Vein endothelial cell (primary cell): ENCODE data around the gene ELAC1. TPM values are rescaled to one million over a fixed set of nuclear protein-coding genes. Genes with fewer than 3 reads are reported as not detected.

Experiments
- small RNA-seq: library from RNA; depleted of rRNA; stranded (forward); fragments of <200 nt; gene quantifications from one replicate; pipeline ENCODE3, GENCODE V24; 2012
- total RNA-seq: library from RNA; depleted of rRNA; stranded (reverse); fragments of >200 nt; gene quantifications from 2 replicates; pipeline ENCODE4 v1.2.3, GENCODE V29; 2012

The ELAC1 gene, protein sequence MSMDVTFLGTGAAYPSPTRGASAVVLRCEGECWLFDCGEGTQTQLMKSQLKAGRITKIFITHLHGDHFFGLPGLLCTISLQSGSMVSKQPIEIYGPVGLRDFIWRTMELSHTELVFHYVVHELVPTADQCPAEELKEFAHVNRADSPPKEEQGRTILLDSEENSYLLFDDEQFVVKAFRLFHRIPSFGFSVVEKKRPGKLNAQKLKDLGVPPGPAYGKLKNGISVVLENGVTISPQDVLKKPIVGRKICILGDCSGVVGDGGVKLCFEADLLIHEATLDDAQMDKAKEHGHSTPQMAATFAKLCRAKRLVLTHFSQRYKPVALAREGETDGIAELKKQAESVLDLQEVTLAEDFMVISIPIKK
- total RNA-seq, result 7.1 and 9.5 TPM in 2 replicates

DNA sequence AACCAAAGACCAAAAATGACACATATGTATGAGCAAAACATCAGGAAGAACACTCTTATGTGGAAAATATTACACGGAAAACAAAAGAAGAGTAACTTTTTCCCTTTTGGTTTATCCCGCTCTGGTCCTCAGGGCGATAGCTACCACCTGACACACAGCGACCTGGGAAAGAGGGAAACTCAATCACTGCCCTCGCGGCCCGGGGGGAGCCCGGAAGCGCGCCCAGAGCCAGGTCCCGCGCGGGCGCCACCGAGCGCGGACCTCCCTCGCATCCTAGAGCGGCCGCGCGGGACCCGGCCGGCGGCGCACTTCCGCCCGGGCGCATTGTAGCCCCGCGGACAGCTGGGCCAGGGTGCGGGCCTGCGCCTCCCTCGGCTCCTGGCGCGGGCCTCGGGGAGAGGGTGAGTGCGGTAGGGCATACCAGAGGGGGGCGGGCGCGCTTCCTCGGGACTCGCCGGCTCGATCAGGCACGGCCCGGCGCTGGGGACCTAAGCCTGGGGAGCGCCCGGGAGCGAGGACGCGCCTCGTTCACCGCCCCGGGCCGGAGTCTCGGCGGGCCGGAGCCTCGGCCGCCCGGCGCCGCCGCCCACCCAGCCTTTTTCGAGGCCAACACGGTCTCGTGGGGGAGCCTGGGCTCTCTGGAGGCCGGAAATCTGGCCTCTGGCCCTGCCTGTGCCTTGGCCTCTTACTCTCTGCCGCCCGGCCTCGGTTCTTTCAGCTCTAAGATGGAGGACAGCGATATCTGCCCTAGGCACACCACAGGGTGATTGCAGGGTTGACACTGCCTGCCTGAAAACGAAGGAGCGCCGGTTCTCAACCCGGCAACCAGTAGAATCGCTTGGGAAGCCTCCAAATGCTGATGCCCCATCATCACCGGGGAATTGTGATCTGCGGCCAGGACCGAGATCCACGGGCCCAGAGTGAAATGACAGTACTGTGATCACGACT lies at the start of gene ELAC1:
ELAC1 (plus strand) TSS at position 327 of the 948 bp plus-strand sequence. CDS start 6,365 bp downstream, outside the sequence.

DNA sequence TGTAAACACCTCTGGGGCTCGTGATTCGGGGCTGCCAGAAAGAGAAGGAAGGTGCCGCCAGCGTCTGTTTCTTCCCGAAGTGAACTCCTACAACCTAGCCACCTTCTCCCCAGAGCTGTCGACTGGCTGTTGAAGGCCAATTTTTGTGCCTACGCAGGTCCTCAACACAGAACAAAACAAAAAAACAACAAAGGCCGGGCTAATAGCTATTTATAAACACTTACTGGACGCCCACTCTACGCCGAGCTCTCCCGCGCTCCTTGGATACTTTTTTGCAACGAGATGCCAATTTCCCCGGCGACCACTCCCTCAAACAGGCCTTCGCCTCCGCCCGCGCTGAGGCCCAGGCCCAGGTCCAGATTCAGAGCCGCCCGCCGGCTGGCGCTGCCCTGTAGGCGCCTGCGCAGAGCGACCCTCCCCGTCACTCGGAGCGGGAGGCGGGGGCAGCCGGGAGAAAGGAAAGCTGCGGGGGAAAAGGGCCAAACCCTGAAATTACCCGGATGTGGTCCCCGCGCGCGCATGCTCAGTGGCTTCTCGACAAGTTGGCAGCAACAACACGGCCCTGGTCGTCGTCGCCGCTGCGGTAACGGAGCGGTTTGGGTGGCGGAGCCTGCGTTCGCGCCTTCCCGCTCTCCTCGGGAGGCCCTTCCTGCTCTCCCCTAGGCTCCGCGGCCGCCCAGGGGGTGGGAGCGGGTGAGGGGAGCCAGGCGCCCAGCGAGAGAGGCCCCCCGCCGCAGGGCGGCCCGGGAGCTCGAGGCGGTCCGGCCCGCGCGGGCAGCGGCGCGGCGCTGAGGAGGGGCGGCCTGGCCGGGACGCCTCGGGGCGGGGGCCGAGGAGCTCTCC lies 62.1 kb downstream of the ELAC1 start, which contains the start of gene SMAD4:
SMAD4 (plus strand) TSS at position 520 of the 843 bp plus-strand sequence. CDS start 16,834 bp downstream, outside the sequence.

Small RNA genes within 50 kb of the gene (small RNA-seq; reads per million reads assigned to genes)
- not detected for gene RF00019

Other genes starting within 250 kb of the ELAC1 start
- not detected in 2 replicates for gene MRO, start 148.0 kb upstream of the ELAC1 start, total RNA-seq
- 44.7 and 58.1 TPM in 2 replicates for gene ME2, start 88.9 kb upstream of the ELAC1 start, total RNA-seq
- gene SMAD4, start 62.2 kb downstream of the ELAC1 start, total RNA-seq, result 90.2 and 141 TPM in 2 replicates
- gene MEX3C, start 229.6 kb downstream of the ELAC1 start, total RNA-seq, result 56.3 and 67.6 TPM in 2 replicates